B cell (primary cell): ENCODE data around the gene FARP2. TPM values are rescaled to one million over a fixed set of nuclear protein-coding genes. Genes with fewer than 3 reads are reported as not detected.

ENCODE experiments used
- ATAC-seq: fragments of 200-7000 bp; cut with Tn5 transposase; one replicate; pipeline ENCODE4 v1.10.0; 2021; ENCODE audit warnings: low read depth, mild to moderate bottlenecking, moderate number of reproducible peaks, moderate library complexity
- CTCF ChIA-PET: fragments of 350-600 bp; sonication (Branson Sonifier 250); formaldehyde crosslinking; loops from one replicate; lab custom pipeline; 2021; ENCODE audit warnings: antibody characterized with exemption, inconsistent platforms; lab: Charles Lee
- POLR2A ChIA-PET: fragments of 350-600 bp; sonication (Branson Sonifier 250); formaldehyde crosslinking; loops from one replicate; lab custom pipeline; 2021; ENCODE audit warnings: antibody characterized with exemption; lab: Charles Lee
- DNase-seq: peaks from one replicate; pipeline ENCODE4 v3.0.0; 2013
- H2AFZ ChIP-seq: 2 replicates; pipeline ENCODE4 v1.6.1; 2012; ENCODE audit warnings: mild to moderate bottlenecking, low read depth, low read length; ENCODE audit not compliant: insufficient read depth, poor library complexity, severe bottlenecking
- H3K27ac ChIP-seq, 2 donors: 1 replicate in 1 of 2; 2 replicates in 1 of 2; pipeline ENCODE4 v1.5.1; 2012 to 2013; ENCODE audit warnings: low read length in 2 of 2, mild to moderate bottlenecking in 2 of 2, moderate library complexity in 1 of 2
- H3K27me3 ChIP-seq, 4 experiments: fragments of 200-600 bp in 1 of 4; sonication (generic) in 1 of 4; replicated peaks in 1 of 4; 1 replicate in 2 of 4; 2 replicates in 2 of 4; pipeline versions ENCODE4 v1.6.1 to v1.7.0; 2013 to 2016; ENCODE audit warnings: low read length in 3 of 4, mild to moderate bottlenecking in 2 of 4, mixed read lengths in 1 of 4, moderate library complexity in 1 of 4; ENCODE audit not compliant: insufficient read depth in 4 of 4, control insufficient read depth in 3 of 4; ENCODE audit errors: control extremely low read depth in 1 of 4
- H3K36me3 ChIP-seq, 2 experiments: replicated peaks in 1 of 2; 1 replicate in 1 of 2; 2 replicates in 1 of 2; pipeline versions ENCODE4 v1.6.1 to v1.7.1; 2013; ENCODE audit warnings: low read length in 1 of 2; ENCODE audit not compliant: insufficient read depth in 2 of 2, control insufficient read depth in 1 of 2; ENCODE audit errors: control extremely low read depth in 1 of 2, extremely low read depth in 1 of 2
- H3K4me1 ChIP-seq, 2 donors: fragments of 200-600 bp in 1 of 2; sonication (generic) in 1 of 2; 1 replicate in 1 of 2; 2 replicates in 1 of 2; pipeline versions ENCODE4 v1.5.1 to v1.6.1; 2013 to 2017; ENCODE audit warnings: low read length in 2 of 2; ENCODE audit not compliant: control insufficient read depth in 2 of 2, insufficient read depth in 2 of 2
- H3K4me2 ChIP-seq: replicated peaks from 2 replicates; pipeline ENCODE3; 2012; ENCODE audit warnings: mild to moderate bottlenecking, low read depth, low read length; ENCODE audit not compliant: poor library complexity, severe bottlenecking
- H3K4me3 ChIP-seq, 5 experiments: fragments of 200-600 bp in 1 of 5; sonication (generic) in 1 of 5; 1 replicate in 3 of 5; 2 replicates in 2 of 5; pipeline versions ENCODE4 v1.5.1 to v1.7.0; 2011 to 2016; ENCODE audit warnings: low read length in 4 of 5, mild to moderate bottlenecking in 4 of 5, low read depth in 2 of 5, control low read depth in 1 of 5, moderate library complexity in 1 of 5; ENCODE audit not compliant: insufficient read depth in 1 of 5; ENCODE audit errors: control extremely low read depth in 1 of 5, extremely low read depth in 1 of 5
- H3K79me2 ChIP-seq: fragments of 200-600 bp; sonication (generic); one replicate; pipeline ENCODE4 v1.6.0; 2016; ENCODE audit warnings: low read length; ENCODE audit not compliant: control insufficient read depth, insufficient read depth
- H3K9ac ChIP-seq: fragments of 200-600 bp; sonication (generic); 2 replicates; pipeline ENCODE4 v1.6.1; 2017; ENCODE audit warnings: mild to moderate bottlenecking, low read length, moderate library complexity
- H3K9me3 ChIP-seq, 3 donors: one replicate each; pipeline versions ENCODE4 v1.6.1 to v1.7.1; 2013; ENCODE audit warnings: low read length in 2 of 3; ENCODE audit not compliant: control insufficient read depth in 2 of 3, insufficient read depth in 1 of 3; ENCODE audit errors: control extremely low read depth in 1 of 3
- H4K20me1 ChIP-seq: 2 replicates; pipeline ENCODE4 v1.6.0; 2012; ENCODE audit warnings: mild to moderate bottlenecking, low read length; ENCODE audit not compliant: insufficient read depth, control insufficient read depth, poor library complexity, severe bottlenecking
- H3K27ac Mint-ChIP-seq: one replicate; pipeline ENCODE4 v1.8.0; 2021; ENCODE audit warnings: mixed read lengths
- H3K27me3 Mint-ChIP-seq: one replicate; pipeline ENCODE4 v1.8.0; 2021; ENCODE audit warnings: mixed read lengths
- H3K4me1 Mint-ChIP-seq: one replicate; pipeline ENCODE4 v1.8.0; 2021; ENCODE audit warnings: mixed read lengths
- H3K4me3 Mint-ChIP-seq: one replicate; pipeline ENCODE4 v1.8.0; 2021; ENCODE audit warnings: mixed read lengths
- H3K9me3 Mint-ChIP-seq: one replicate; pipeline ENCODE4 v1.8.0; 2022; ENCODE audit warnings: mixed read lengths; ENCODE audit not compliant: insufficient read depth
- EZH2 ChIP-seq: IDR thresholded peaks from 2 replicates; pipeline ENCODE4 v1.6.1; 2012; ENCODE audit warnings: borderline replicate concordance, low read depth, mild to moderate bottlenecking, moderate library complexity, low read length; ENCODE audit not compliant: insufficient read depth, poor library complexity, severe bottlenecking
- WGBS: methylation state at CpG from one replicate; pipeline ENCODE4 v1.1.5; 2013; ENCODE audit warnings: missing lambda C conversion rate; ENCODE audit not compliant: insufficient coverage; 5-methylcytosine and 5-hydroxymethylcytosine counted together
- intact Hi-C: fragments of 100-400 bp; cut with micrococcal nuclease; formaldehyde crosslinking; loops from one replicate; pipeline ENCODE4 v1.10.0; 2022
- polyA plus RNA-seq: library from polyadenylated mRNA; depleted of rRNA; stranded (reverse); fragments of >200 nt; gene quantifications from 2 replicates; pipeline ENCODE4 v1.2.3, GENCODE V29; 2012
- total RNA-seq, 2 donors: library from RNA; stranded (reverse); fragments of 120-200 nt in 1 of 2; gene quantifications; 1 replicate in 1 of 2; 2 replicates in 1 of 2; pipeline versions ENCODE4 v1.2.3 to v1.2.4, GENCODE V29; 2013 to 2022
- TF ChIP-seq, protein P1 (sequence below): fragments of 200-600 bp; IDR thresholded peaks from one replicate; pipeline ENCODE4 v1.8.0; 2022; ENCODE audit warnings: antibody characterized with exemption, mild to moderate bottlenecking

The FARP2 gene
- total and polyA plus RNA-seq, 2 donors (not counting 1 experiment from before 2014, with no cell fraction given): 37.1 to 114 TPM

DNA sequence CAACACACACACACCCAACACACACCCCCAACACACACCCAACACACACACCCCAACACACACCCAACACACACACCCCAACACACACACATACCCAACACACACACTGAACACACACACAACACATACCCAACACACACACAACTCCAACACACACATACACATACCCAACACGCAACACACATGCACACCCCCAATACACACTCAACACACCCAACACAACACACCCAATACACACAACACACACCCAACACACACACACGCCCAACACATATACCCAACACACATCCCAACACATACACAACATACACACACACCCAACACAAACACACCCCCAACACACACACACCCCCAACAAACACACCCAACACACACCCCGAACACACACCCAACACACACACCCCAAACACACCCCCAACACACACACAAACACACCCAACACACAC, 160.5 kb downstream of the FARP2 start:
- Mint-ChIP-seq H3K4me3 (no peak overlapping the region), H3K27me3 (peaks cover 8% of the 10 kb centered on the region), H3K27ac (no peak overlapping the region), H3K4me1 (peaks cover 3% of the 10 kb centered on the region), H3K9me3 (no peaks in the 10 kb centered on the region)
- no peaks in the 10 kb centered on the region for H3K79me2 ChIP-seq
- DNase-seq (no peak), ATAC-seq (no peak)
- H3K27me3 ChIP-seq: peaks cover 0 to 12% (median 2%) of the 10 kb centered on the region in 4 experiments
- no peak overlapping the region for H2AFZ ChIP-seq
- H3K4me1 ChIP-seq: no peaks in the 10 kb centered on the region
- H4K20me1 ChIP-seq: no peaks in the 10 kb centered on the region
- no peak overlapping the region for H3K4me3 ChIP-seq
- no peaks in the 10 kb centered on the region for H3K9me3 ChIP-seq
- no peak overlapping the region for H3K4me2 ChIP-seq
- no peak overlapping the region for H3K27ac ChIP-seq
- intact Hi-C loops: no loop called here
- ChIA-PET POLR2A (no interaction called here), CTCF (interaction anchor here (0.6 kb wide), 1 partner anchor 79 kb away, joined by 3 read pairs; no protein-coding TSS in a partner anchor)
- no peak overlapping the region for H3K9ac ChIP-seq
- WGBS: 97% methylated on average over 2 of the region's 3 CpGs
- no peak for TF ChIP-seq EZH2
- TF ChIP-seq, protein P1, sequence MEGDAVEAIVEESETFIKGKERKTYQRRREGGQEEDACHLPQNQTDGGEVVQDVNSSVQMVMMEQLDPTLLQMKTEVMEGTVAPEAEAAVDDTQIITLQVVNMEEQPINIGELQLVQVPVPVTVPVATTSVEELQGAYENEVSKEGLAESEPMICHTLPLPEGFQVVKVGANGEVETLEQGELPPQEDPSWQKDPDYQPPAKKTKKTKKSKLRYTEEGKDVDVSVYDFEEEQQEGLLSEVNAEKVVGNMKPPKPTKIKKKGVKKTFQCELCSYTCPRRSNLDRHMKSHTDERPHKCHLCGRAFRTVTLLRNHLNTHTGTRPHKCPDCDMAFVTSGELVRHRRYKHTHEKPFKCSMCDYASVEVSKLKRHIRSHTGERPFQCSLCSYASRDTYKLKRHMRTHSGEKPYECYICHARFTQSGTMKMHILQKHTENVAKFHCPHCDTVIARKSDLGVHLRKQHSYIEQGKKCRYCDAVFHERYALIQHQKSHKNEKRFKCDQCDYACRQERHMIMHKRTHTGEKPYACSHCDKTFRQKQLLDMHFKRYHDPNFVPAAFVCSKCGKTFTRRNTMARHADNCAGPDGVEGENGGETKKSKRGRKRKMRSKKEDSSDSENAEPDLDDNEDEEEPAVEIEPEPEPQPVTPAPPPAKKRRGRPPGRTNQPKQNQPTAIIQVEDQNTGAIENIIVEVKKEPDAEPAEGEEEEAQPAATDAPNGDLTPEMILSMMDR: no peak
- H3K36me3 ChIP-seq: no peaks in the 10 kb centered on the region

DNA sequence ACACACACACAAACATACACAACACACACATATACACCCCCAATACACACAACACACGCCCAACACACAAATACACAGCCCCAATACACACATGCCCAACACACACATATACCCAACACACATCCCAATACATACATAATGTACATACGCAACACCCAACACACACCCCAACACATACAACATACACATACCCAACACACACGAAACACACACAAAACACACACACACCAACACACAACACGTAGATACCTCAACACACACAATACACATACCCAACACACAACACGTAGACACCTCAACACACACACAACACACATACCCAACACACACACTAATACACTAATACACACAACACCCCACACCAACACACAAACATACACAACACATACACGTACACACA, 161.2 kb downstream of the FARP2 start:
- no peak overlapping the region for H3K4me3 ChIP-seq
- no peak for ATAC-seq
- no peaks in the 10 kb centered on the region for H3K4me1 ChIP-seq
- POLR2A ChIA-PET: no interaction called here
- no peaks in the 10 kb centered on the region for H4K20me1 ChIP-seq
- no peak for DNase-seq
- H3K9ac ChIP-seq: no peak overlapping the region
- H2AFZ ChIP-seq: no peak overlapping the region
- Mint-ChIP-seq H3K9me3 (no peaks in the 10 kb centered on the region), H3K27me3 (peaks cover 8% of the 10 kb centered on the region), H3K4me3 (no peak overlapping the region), H3K4me1 (peaks cover 3% of the 10 kb centered on the region), H3K27ac (no peak overlapping the region)
- no peak overlapping the region for H3K4me2 ChIP-seq
- H3K27ac ChIP-seq: no peak overlapping the region
- 94% methylated on average over 5 of the region's 6 CpGs for WGBS
- H3K79me2 ChIP-seq: no peaks in the 10 kb centered on the region
- CTCF ChIA-PET: no interaction called here
- no peaks in the 10 kb centered on the region for H3K36me3 ChIP-seq
- no peaks in the 10 kb centered on the region for H3K9me3 ChIP-seq
- TF ChIP-seq EZH2: no peak
- TF ChIP-seq, protein P1: no peak
- H3K27me3 ChIP-seq: peaks cover 0 to 15% (median 3%) of the 10 kb centered on the region in 4 experiments
- intact Hi-C loops: no loop called here
